ENCODE results near the gene CLSTN2.

DNA sequence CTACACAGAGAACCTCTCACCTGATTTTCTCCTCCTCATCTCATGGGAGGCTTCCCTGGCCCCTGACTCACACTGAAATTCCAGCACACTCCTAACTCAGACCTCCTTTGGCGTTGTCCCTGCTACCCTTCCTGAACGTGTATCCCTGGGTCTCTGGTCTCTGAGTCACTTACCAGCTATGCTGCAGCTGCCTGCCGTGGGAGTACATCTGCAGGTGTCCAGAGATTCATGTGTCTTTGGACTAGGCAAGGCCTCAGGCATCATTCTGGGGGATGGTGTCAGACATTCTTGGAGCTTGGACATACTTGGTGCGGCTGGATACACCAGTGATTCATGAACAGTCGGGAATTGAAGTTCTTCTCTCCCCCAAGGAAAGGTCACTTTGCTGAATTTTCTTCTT lies 594.1 kb downstream of the CLSTN2 start:
- TF ChIP-seq TAF15 (IDR thresholded peaks at IDR 0.05; ENCODE audit: low read depth, low read length, poor library complexity, severe bottlenecking) (no peak), SETDB1 (CRISPR knock-in tag; IDR thresholded peaks at IDR 0.05; ENCODE audit: borderline replicate concordance) (no peak), STAG1 (CRISPR knock-in tag; IDR thresholded peaks at IDR 0.05) (no peak), POLR2A (IDR thresholded peaks at IDR 0.05; ENCODE audit: insufficient read depth in 1 of 2, low read depth in 2 of 2, low read length in 2 of 2) (no peak), ZNF501 (CRISPR knock-in tag; IDR thresholded peaks at IDR 0.05) (no peak), POLR2AphosphoS5 (IDR thresholded peaks at IDR 0.05; ENCODE audit: low read depth, low read length) (no peak), DPF2 (CRISPR knock-in tag; IDR thresholded peaks at IDR 0.05; ENCODE audit: borderline replicate concordance, low read depth) (no peak), ZFAT (CRISPR knock-in tag; conservative IDR thresholded peaks at IDR 0.05) (no peak)
- TF ChIP-seq, protein P1, sequence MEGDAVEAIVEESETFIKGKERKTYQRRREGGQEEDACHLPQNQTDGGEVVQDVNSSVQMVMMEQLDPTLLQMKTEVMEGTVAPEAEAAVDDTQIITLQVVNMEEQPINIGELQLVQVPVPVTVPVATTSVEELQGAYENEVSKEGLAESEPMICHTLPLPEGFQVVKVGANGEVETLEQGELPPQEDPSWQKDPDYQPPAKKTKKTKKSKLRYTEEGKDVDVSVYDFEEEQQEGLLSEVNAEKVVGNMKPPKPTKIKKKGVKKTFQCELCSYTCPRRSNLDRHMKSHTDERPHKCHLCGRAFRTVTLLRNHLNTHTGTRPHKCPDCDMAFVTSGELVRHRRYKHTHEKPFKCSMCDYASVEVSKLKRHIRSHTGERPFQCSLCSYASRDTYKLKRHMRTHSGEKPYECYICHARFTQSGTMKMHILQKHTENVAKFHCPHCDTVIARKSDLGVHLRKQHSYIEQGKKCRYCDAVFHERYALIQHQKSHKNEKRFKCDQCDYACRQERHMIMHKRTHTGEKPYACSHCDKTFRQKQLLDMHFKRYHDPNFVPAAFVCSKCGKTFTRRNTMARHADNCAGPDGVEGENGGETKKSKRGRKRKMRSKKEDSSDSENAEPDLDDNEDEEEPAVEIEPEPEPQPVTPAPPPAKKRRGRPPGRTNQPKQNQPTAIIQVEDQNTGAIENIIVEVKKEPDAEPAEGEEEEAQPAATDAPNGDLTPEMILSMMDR (CRISPR knock-in tag; IDR thresholded peaks at IDR 0.05): no peak
- TF ChIP-seq, protein P2, sequence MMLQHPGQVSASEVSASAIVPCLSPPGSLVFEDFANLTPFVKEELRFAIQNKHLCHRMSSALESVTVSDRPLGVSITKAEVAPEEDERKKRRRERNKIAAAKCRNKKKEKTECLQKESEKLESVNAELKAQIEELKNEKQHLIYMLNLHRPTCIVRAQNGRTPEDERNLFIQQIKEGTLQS (CRISPR knock-in tag; IDR thresholded peaks at IDR 0.05): no peak
- TF ChIP-seq, protein P3, sequence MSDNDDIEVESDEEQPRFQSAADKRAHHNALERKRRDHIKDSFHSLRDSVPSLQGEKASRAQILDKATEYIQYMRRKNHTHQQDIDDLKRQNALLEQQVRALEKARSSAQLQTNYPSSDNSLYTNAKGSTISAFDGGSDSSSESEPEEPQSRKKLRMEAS (IDR thresholded peaks at IDR 0.05): no peak
- TF ChIP-seq, protein P4, sequence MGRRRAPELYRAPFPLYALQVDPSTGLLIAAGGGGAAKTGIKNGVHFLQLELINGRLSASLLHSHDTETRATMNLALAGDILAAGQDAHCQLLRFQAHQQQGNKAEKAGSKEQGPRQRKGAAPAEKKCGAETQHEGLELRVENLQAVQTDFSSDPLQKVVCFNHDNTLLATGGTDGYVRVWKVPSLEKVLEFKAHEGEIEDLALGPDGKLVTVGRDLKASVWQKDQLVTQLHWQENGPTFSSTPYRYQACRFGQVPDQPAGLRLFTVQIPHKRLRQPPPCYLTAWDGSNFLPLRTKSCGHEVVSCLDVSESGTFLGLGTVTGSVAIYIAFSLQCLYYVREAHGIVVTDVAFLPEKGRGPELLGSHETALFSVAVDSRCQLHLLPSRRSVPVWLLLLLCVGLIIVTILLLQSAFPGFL (CRISPR knock-in tag; IDR thresholded peaks at IDR 0.05): no peak
